Aorta (tissue), 5 donors: ENCODE results near the gene RUFY2. TPM values are rescaled to one million over a fixed set of nuclear protein-coding genes. Genes with fewer than 3 reads are reported as not detected.
"Not testable (repeated sequence)": the region's sequence is repeated elsewhere in the genome, so short reads cannot be mapped to it uniquely, and the experiment has no call there.

Experiments
- ATAC-seq: fragments of 200-7000 bp; cut with Tn5 transposase; one replicate; pipeline ENCODE4 v1.9.1; 2022; ENCODE audit warnings: moderate library complexity; ENCODE audit not compliant: low FRiP score
- DNase-seq, 2 donors: peaks; one replicate each; pipeline ENCODE4 v3.0.0-alpha.2; 2020
- H3K27ac ChIP-seq, 2 donors: one replicate each; pipeline ENCODE4 v1.5.1; 2013; ENCODE audit warnings: low read length in 2 of 2, mild to moderate bottlenecking in 2 of 2, moderate library complexity in 2 of 2, control low read depth in 1 of 2, inconsistent platforms in 1 of 2, low read depth in 1 of 2
- H3K27me3 ChIP-seq, 2 donors: one replicate each; pipeline ENCODE4 v1.6.1; 2013; ENCODE audit warnings: control low read depth in 1 of 2, low read length in 1 of 2, mild to moderate bottlenecking in 1 of 2, moderate library complexity in 1 of 2; ENCODE audit not compliant: insufficient read depth in 2 of 2, control insufficient read depth in 1 of 2
- H3K36me3 ChIP-seq, 2 donors: one replicate each; pipeline ENCODE4 v1.6.1; 2013; ENCODE audit warnings: control low read depth in 1 of 2, low read length in 1 of 2, mild to moderate bottlenecking in 1 of 2; ENCODE audit not compliant: insufficient read depth in 2 of 2, control insufficient read depth in 1 of 2
- H3K4me1 ChIP-seq, 2 donors: one replicate each; pipeline ENCODE4 v1.6.1; 2013; ENCODE audit warnings: low read length in 2 of 2, control low read depth in 1 of 2, mild to moderate bottlenecking in 1 of 2, moderate library complexity in 1 of 2; ENCODE audit not compliant: insufficient read depth in 2 of 2, control insufficient read depth in 1 of 2
- H3K4me3 ChIP-seq, 2 donors: one replicate each; pipeline ENCODE4 v1.5.1; 2013; ENCODE audit warnings: low read length in 2 of 2, control low read depth in 1 of 2, mild to moderate bottlenecking in 1 of 2
- H3K9me3 ChIP-seq: one replicate; pipeline ENCODE4 v1.6.1; 2013; ENCODE audit warnings: mild to moderate bottlenecking, low read length; ENCODE audit not compliant: control insufficient read depth
- WGBS, 2 donors: extraction: QIAGEN DNeasy Blood & Tissue Kit; methylation state at CpG; one replicate each; pipeline ENCODE4 v1.1.7; 2013; 5-methylcytosine and 5-hydroxymethylcytosine counted together
- intact Hi-C, 2 donors: fragments of 100-400 bp; cut with DNase I; formaldehyde crosslinking; loops; one replicate each; pipeline versions ENCODE4 v1.14.2 to v1.15.0; 2022
- polyA plus RNA-seq, 2 donors: library from polyadenylated mRNA; stranded (reverse); fragments of 200-250 nt; gene quantifications; one replicate each; pipeline ENCODE4 v1.2.3, GENCODE V29; 2013
- total RNA-seq, 2 donors: library from RNA; stranded (reverse); fragmentation: NEBNext Ultra II Directional; extraction: Animal tissue kit (Norgen Biotek cat#: 25700); gene quantifications; one replicate each; pipeline ENCODE4 v1.2.1, GENCODE V29; 2021
- donor health status: healthy with polysubstance abuse.
- donor health status: Bipolar disorder and iron deficiency.
- donor health status: DM: no; HTN: no; CAD: no.
- donor health status: DM: no; HTN: no; CAD: no.
- donor health status: DM: yes; HTN: yes; CAD: no.

RUFY2 gene
- total and polyA plus RNA-seq, 4 donors, result 9.1 to 44.6 (median 23.2) TPM

DNA sequence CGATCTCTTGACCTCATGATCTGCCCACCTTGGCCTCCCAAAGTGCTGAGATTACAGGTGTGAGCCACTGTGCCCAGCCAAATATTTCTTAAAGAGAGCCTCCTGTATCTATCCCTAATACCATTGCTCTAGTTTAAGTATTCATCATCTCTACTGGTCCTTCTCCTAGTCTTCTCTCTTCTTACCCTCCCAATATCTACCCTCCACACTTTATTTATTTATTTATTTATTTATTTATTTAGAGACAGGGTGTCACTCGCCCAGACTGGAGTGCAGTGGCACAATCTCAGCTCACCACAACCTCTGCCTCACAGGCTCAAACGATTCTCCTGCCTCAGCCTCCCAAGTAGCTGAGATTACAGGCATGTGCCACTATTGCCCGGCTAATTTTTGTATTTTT is 82.7 kb downstream of the RUFY2 start:
- H3K36me3 ChIP-seq, H3K4me3 ChIP-seq, H3K9me3 ChIP-seq, intact Hi-C loops, ATAC-seq, DNase-seq, H3K27ac ChIP-seq, H3K4me1 ChIP-seq, H3K27me3 ChIP-seq: not testable (repeated sequence)
- 88 to 92% methylated on average over 4 of the region's 4 CpGs for WGBS, 2 donors

- no peak overlapping the region for H3K4me3 ChIP-seq
- H3K4me1 ChIP-seq, result no peaks in the 10 kb centered on the region
- ATAC-seq (no peak), DNase-seq (no peak)
- H3K27ac ChIP-seq, result no peak overlapping the region
- H3K27me3 ChIP-seq, result no peaks in the 10 kb centered on the region
- no peaks in the 10 kb centered on the region for H3K36me3 ChIP-seq
- H3K9me3 ChIP-seq, result peaks cover 3% of the 10 kb centered on the region
- intact Hi-C loops, result no loop called here
- WGBS, 2 donors, result 81 to 90% methylated on average over 1 of the region's 1 CpG
Observed at GRCh38 chr10:68318331-68319059, 88.6 kb downstream of the RUFY2 start.

- Histone ChIP-seq H3K27ac (no peak overlapping the region), H3K9me3 (peaks cover 3% of the 10 kb centered on the region), H3K27me3 (no peaks in the 10 kb centered on the region), H3K36me3 (no peaks in the 10 kb centered on the region), H3K4me3 (no peak overlapping the region), H3K4me1 (no peaks in the 10 kb centered on the region)
- ATAC-seq (no peak), DNase-seq (no peak)
- intact Hi-C loops, result no loop called here
- 81 to 92% methylated on average over 1 of the region's 1 CpG for WGBS, 2 donors
Observed at GRCh38 chr10:68315582-68315981, 91.5 kb downstream of the RUFY2 start.

DNA sequence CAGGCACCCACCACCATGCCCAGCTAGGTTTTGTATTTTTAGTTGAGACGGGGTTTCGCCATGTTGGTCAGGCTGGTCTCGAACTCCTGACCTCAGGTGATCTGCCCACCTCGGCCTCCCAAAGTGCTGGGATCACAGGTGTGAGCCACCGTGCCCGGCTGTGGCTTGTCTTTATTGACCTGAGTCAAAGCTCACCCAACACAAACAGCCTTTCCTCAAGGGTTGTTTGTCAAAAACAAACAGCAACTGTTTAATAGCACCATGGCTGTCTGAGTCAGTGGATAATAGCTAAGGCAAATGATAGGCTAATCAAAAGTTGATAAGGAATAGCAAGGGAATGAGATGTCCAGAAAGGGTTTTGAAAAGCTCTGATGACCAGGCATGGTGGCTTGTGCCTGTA is 92.1 kb downstream of the RUFY2 start:
- H3K27me3 ChIP-seq, H3K4me3 ChIP-seq, intact Hi-C loops, H3K36me3 ChIP-seq, H3K27ac ChIP-seq, H3K9me3 ChIP-seq, DNase-seq, ATAC-seq, H3K4me1 ChIP-seq: not testable (repeated sequence)
- 93 to 97% methylated on average over 6 of the region's 6 CpGs for WGBS, 2 donors

DNA sequence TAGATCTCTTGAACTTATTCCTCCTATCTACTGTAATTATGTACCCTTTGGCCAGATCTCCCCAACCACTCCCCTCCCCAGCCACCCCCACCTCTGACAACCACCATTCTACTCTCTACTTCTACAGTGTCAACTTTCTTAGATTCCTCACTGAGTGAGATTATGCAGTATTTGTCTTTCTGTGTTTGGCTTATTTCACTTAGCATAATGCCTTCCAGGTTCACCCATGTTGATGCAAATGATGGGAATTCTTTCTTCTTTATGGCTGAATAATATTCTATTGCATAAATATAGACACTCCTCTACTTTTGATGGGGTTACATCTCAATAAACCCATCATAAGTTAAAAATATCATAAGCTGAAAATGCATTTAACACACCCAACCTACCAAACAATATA is 96.5 kb downstream of the RUFY2 start:
- no peak overlapping the region for H3K4me3 ChIP-seq
- no peak for DNase-seq
- H3K36me3 ChIP-seq, result no peaks in the 10 kb centered on the region
- intact Hi-C loops, result no loop called here
- H3K27ac ChIP-seq, result no peak overlapping the region
- H3K27me3 ChIP-seq, result no peaks in the 10 kb centered on the region
- H3K9me3 ChIP-seq, result no peaks in the 10 kb centered on the region
- ATAC-seq, result no peak
- no peaks in the 10 kb centered on the region for H3K4me1 ChIP-seq

- no peak overlapping the region for H3K27ac ChIP-seq
- H3K9me3 ChIP-seq, result no peaks in the 10 kb centered on the region
- no peak for DNase-seq
- no peaks in the 10 kb centered on the region for H3K27me3 ChIP-seq
- H3K36me3 ChIP-seq, result no peaks in the 10 kb centered on the region
- no peak for ATAC-seq
- WGBS, 2 donors, result 2 to 46% methylated on average over 1 of the region's 1 CpG
- H3K4me3 ChIP-seq, result no peak overlapping the region
- no peaks in the 10 kb centered on the region for H3K4me1 ChIP-seq
- intact Hi-C loops, result no loop called here
Observed at GRCh38 chr10:68305854-68306253, 101.2 kb downstream of the RUFY2 start.

- 75 to 79% methylated on average over 7 of the region's 7 CpGs for WGBS, 2 donors
- H3K27me3 ChIP-seq, result no peaks in the 10 kb centered on the region
- ATAC-seq, result no peak
- no peaks in the 10 kb centered on the region for H3K4me1 ChIP-seq
- H3K36me3 ChIP-seq, result no peaks in the 10 kb centered on the region
- no peak overlapping the region for H3K4me3 ChIP-seq
- no peak for DNase-seq
- H3K9me3 ChIP-seq, result no peaks in the 10 kb centered on the region
- no peak overlapping the region for H3K27ac ChIP-seq
- intact Hi-C loops, result no loop called here
Observed at GRCh38 chr10:68303849-68304412, 103.1 kb downstream of the RUFY2 start.

DNA sequence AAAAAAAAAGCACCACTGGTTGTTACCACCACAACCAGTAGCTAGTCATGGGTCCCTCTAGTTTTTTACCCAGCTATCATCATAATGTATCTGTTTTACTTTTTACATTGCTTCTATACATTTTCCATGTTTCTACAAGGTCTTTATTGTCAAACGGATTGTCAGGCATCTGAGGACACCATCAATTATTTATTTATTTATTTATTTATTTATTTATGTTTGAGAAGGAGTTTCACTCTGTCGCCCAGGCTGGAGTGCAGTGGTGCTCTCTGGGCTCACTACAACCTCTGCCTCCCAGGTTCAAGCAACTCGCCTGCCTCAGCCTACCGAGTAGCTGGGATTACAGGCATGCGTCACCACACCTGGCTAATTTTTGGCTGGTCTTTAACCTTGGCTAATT is 104.2 kb downstream of the RUFY2 start:
- WGBS, 2 donors, result 69 to 80% methylated on average over 5 of the region's 5 CpGs
- Histone ChIP-seq H3K36me3 (no peaks in the 10 kb centered on the region), H3K27me3 (no peaks in the 10 kb centered on the region), H3K4me1 (no peaks in the 10 kb centered on the region), H3K27ac (no peak overlapping the region), H3K9me3 (no peaks in the 10 kb centered on the region), H3K4me3 (no peak overlapping the region)
- ATAC-seq (no peak), DNase-seq (no peak)
- intact Hi-C loops, result no loop called here

DNA sequence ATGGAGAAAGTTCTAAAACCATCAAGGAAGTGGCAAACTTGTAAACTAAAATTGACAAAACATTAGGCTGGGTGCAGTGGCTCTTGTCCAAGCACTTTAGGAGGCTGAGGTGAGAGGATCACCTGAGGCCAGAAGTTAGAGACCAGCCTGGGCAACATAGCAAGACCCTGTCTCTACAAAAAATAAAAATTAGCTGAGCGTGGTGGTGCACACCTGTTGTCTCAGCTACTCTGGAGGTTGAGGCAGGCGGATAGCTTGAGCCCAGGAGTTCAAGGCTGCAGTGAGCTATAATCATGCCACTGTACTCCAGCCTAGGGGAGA is 104.6 kb downstream of the RUFY2 start:
- ATAC-seq (no peak), DNase-seq (no peak)
- Histone ChIP-seq H3K36me3 (no peaks in the 10 kb centered on the region), H3K27me3 (no peaks in the 10 kb centered on the region), H3K4me3 (no peak overlapping the region), H3K27ac (no peak overlapping the region), H3K9me3 (no peaks in the 10 kb centered on the region), H3K4me1 (no peaks in the 10 kb centered on the region)
- 49 to 76% methylated on average over 2 of the region's 2 CpGs for WGBS, 2 donors
- intact Hi-C loops, result no loop called here
